ENCODE measurements around the gene LHX2. TPM values are rescaled to one million over a fixed set of nuclear protein-coding genes. Genes with fewer than 3 reads are reported as not detected.
A peak's percentile ranks its signal among the peaks of the same experiment; 100 is the strongest.

The LHX2 gene
- total RNA-seq, 2 donors from 2014 or later, result 0.23 TPM; not detected in 1

DNA sequence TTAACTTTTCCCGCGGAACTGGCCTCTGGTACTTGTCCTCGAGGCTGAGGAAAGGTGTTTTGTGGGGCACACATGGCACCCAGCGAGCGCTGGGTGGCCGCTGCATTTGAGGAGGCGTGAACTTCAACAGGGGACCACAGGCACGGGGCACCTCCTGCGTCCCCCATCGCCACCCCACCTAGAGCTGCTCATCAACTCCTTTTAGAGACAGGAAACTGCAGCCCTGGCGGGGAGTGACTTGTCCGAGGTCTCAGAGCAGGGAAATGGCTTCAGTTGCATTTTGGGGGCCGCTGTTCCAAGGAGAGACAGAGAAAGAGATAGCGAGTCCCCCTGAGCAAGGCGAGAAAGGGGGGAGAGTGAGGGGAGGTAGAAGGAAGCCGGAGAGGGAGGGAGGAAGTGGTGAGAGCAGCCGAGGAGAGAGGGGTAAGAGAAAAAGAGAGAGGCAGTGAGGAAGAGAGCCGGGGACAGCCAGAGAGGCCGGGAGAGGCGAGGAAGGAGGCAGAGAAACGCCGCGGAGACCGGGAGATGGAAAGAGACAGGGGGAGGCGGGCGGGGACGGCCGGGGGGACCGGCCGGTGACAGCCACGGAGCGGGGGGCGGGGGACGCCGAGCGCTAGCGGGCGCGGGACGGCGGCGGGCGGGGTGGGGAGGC is 12.5 kb upstream of the LHX2 start:
- Histone ChIP-seq H3K4me3 (no peak overlapping the region), H3K27me3 (replicated peaks; ENCODE audit: insufficient read depth) (peaks cover 41% of the 10 kb centered on the region), H3K9me3 (no peaks in the 10 kb centered on the region), H3K4me1 (replicated peaks) (no peaks in the 10 kb centered on the region), H3K36me3 (no peaks in the 10 kb centered on the region), H3K27ac (no peak overlapping the region)
- TF ChIP-seq, protein P1, sequence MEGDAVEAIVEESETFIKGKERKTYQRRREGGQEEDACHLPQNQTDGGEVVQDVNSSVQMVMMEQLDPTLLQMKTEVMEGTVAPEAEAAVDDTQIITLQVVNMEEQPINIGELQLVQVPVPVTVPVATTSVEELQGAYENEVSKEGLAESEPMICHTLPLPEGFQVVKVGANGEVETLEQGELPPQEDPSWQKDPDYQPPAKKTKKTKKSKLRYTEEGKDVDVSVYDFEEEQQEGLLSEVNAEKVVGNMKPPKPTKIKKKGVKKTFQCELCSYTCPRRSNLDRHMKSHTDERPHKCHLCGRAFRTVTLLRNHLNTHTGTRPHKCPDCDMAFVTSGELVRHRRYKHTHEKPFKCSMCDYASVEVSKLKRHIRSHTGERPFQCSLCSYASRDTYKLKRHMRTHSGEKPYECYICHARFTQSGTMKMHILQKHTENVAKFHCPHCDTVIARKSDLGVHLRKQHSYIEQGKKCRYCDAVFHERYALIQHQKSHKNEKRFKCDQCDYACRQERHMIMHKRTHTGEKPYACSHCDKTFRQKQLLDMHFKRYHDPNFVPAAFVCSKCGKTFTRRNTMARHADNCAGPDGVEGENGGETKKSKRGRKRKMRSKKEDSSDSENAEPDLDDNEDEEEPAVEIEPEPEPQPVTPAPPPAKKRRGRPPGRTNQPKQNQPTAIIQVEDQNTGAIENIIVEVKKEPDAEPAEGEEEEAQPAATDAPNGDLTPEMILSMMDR (IDR thresholded peaks at IDR 0.05), result no peak
- TF ChIP-seq POLR2A (IDR thresholded peaks at IDR 0.05), result no peak
- TF ChIP-seq POLR2AphosphoS5 (IDR thresholded peaks at IDR 0.05), result no peak
- DNase-seq (ENCODE audit: low spot score), result no peak
- WGBS, result 9% methylated on average over 24 of the region's 43 CpGs
- intact Hi-C loops (cut with DNase I), result no loop called here

GRCh38 chr9:123999661-124000060 is 11.9 kb upstream of the LHX2 start:
- H3K4me3 ChIP-seq, result peak overlapping the region in 1 of 2 donors; percentile 5
- H3K36me3 ChIP-seq, result no peaks in the 10 kb centered on the region
- DNase-seq (ENCODE audit: low spot score), result no peak
- WGBS, result under 1% methylated on average over 23 of the region's 64 CpGs
- H3K27ac ChIP-seq, result no peak overlapping the region
- no peaks in the 10 kb centered on the region for H3K9me3 ChIP-seq
- TF ChIP-seq, protein P1 (IDR thresholded peaks at IDR 0.05), result no peak
- TF ChIP-seq POLR2AphosphoS5 (IDR thresholded peaks at IDR 0.05), result no peak
- peaks cover 40% of the 10 kb centered on the region for H3K27me3 ChIP-seq (replicated peaks; ENCODE audit: insufficient read depth)
- intact Hi-C loops (cut with DNase I), result no loop called here
- H3K4me1 ChIP-seq (replicated peaks), result no peaks in the 10 kb centered on the region

GRCh38 chr9:124000161-124000783 is 11.3 kb upstream of the LHX2 start:
- Histone ChIP-seq H3K4me3 (no peak overlapping the region), H3K27ac (no peak overlapping the region), H3K27me3 (replicated peaks; ENCODE audit: insufficient read depth) (peaks cover 46% of the 10 kb centered on the region), H3K36me3 (no peaks in the 10 kb centered on the region), H3K4me1 (replicated peaks) (no peaks in the 10 kb centered on the region), H3K9me3 (no peaks in the 10 kb centered on the region)
- no peak for TF ChIP-seq POLR2A (IDR thresholded peaks at IDR 0.05)
- 8% methylated on average over 4 of the region's 35 CpGs for WGBS
- intact Hi-C loops (cut with DNase I), result no loop called here
- no peak for DNase-seq (ENCODE audit: low spot score)

- no peak overlapping the region for H3K27ac ChIP-seq
- H3K27me3 ChIP-seq (replicated peaks; ENCODE audit: insufficient read depth), result peaks cover 48% of the 10 kb centered on the region
- no peaks in the 10 kb centered on the region for H3K4me1 ChIP-seq (replicated peaks)
- no peak overlapping the region for H3K4me3 ChIP-seq
- no peak for TF ChIP-seq POLR2AphosphoS5 (IDR thresholded peaks at IDR 0.05)
- TF ChIP-seq POLR2A (IDR thresholded peaks at IDR 0.05), result no peak
- TF ChIP-seq, protein P1 (IDR thresholded peaks at IDR 0.05), result no peak
- WGBS, result 8% methylated on average over 15 of the region's 15 CpGs
- no peaks in the 10 kb centered on the region for H3K36me3 ChIP-seq
- no peaks in the 10 kb centered on the region for H3K9me3 ChIP-seq
- DNase-seq (ENCODE audit: low spot score), result no peak
- intact Hi-C loops (cut with DNase I), result no loop called here
These were observed 10.6 kb upstream of the LHX2 start for GRCh38 chr9:124000784-124001457.

- TF ChIP-seq, protein P1 (IDR thresholded peaks at IDR 0.05), result no peak
- TF ChIP-seq POLR2AphosphoS5 (IDR thresholded peaks at IDR 0.05) (no peak), POLR2A (IDR thresholded peaks at IDR 0.05) (no peak)
- H3K4me1 ChIP-seq (replicated peaks), result no peaks in the 10 kb centered on the region
- H3K27ac ChIP-seq, result no peak overlapping the region
- WGBS, result 4% methylated on average over 6 of the region's 6 CpGs
- no peak for DNase-seq (ENCODE audit: low spot score)
- no peak overlapping the region for H3K4me3 ChIP-seq
- peaks cover 49% of the 10 kb centered on the region for H3K27me3 ChIP-seq (replicated peaks; ENCODE audit: insufficient read depth)
- intact Hi-C loops (cut with DNase I), result no loop called here
- H3K9me3 ChIP-seq, result no peaks in the 10 kb centered on the region
- no peaks in the 10 kb centered on the region for H3K36me3 ChIP-seq
These were observed 10.1 kb upstream of the LHX2 start for GRCh38 chr9:124001458-124001799.

All from prostate gland (tissue), 2 donors.